Measurements from ENCODE around the gene TLE4.
"Not testable (repeated sequence)": the region's sequence is repeated elsewhere in the genome, so short reads cannot be mapped to it uniquely, and the experiment has no call there.

Gene TLE4
- 79.5 to 105 reads per million in 2 donors for total RNA-seq

GRCh38 chr9:79571309-79572031 is at the start of gene TLE4:
TLE4 (plus strand) TSS chr9:79571965; CDS start chr9:79572791, 826 bp downstream.
- DNase-seq = peak; percentile 97

- DNase-seq = no peak
These were observed 49.0 kb upstream of the TLE4 start for GRCh38 chr9:79522793-79523192.

GRCh38 chr9:79524266-79524665 is 47.5 kb upstream of the TLE4 start:
- DNase-seq = no peak

GRCh38 chr9:79526149-79526672 is 45.6 kb upstream of the TLE4 start:
- no peak for DNase-seq

GRCh38 chr9:79535534-79535933 is 36.2 kb upstream of the TLE4 start:
- DNase-seq = no peak

- no peak for DNase-seq
These were observed 33.9 kb upstream of the TLE4 start for GRCh38 chr9:79537838-79538237.

- DNase-seq = no peak
These were observed 28.8 kb upstream of the TLE4 start for GRCh38 chr9:79542735-79543620.

GRCh38 chr9:79544375-79544774 is 27.4 kb upstream of the TLE4 start:
- not testable (repeated sequence) for DNase-seq

- no peak for DNase-seq
These were observed 20.2 kb upstream of the TLE4 start for GRCh38 chr9:79551586-79551985.

- DNase-seq = no peak
These were observed 19.8 kb upstream of the TLE4 start for GRCh38 chr9:79551994-79552393.

GRCh38 chr9:79555474-79556089 is 16.2 kb upstream of the TLE4 start:
- DNase-seq = no peak

- DNase-seq = no peak
These were observed 12.1 kb upstream of the TLE4 start for GRCh38 chr9:79559495-79560181.

GRCh38 chr9:79562749-79563386 is 8.9 kb upstream of the TLE4 start:
- no peak for DNase-seq

- no peak for DNase-seq
These were observed 7.7 kb upstream of the TLE4 start for GRCh38 chr9:79564105-79564504.

GRCh38 chr9:79565245-79565644 is 6.5 kb upstream of the TLE4 start:
- DNase-seq = no peak

GRCh38 chr9:79567671-79568098 is 4.1 kb upstream of the TLE4 start:
- DNase-seq = no peak

- no peak for DNase-seq
These were observed 3.2 kb upstream of the TLE4 start for GRCh38 chr9:79568337-79569101.

GRCh38 chr9:79569814-79570447 is 1.8 kb upstream of the TLE4 start:
- no peak for DNase-seq

- no peak for DNase-seq
These were observed 1.1 kb upstream of the TLE4 start for GRCh38 chr9:79570448-79571308.

Measured in activated gamma-delta T cell (primary cell).